Endothelial cell of umbilical vein (primary cell): ENCODE measurements around the gene ITIH2. TPM values are rescaled to one million over a fixed set of nuclear protein-coding genes. Genes with fewer than 3 reads are reported as not detected.

Source experiments
- BruUV-seq: library from RNA; stranded (reverse); fragments of 400-500 nt; replicated peaks from 2 replicates; lab custom pipeline; 2021; lab: Mats Ljungman, UMichigan
- CTCF ChIA-PET: fragments of 300-600, 350-600 bp; sonication (Branson Sonifier 250); formaldehyde crosslinking; loops from one replicate; lab custom pipeline; 2021; ENCODE audit warnings: antibody characterized with exemption, inconsistent platforms; lab: Charles Lee
- POLR2A ChIA-PET: fragments of 300-600, 350-600 bp; sonication (Branson Sonifier 250); formaldehyde crosslinking; loops from one replicate; lab custom pipeline; 2021; ENCODE audit warnings: antibody characterized with exemption, inconsistent platforms; lab: Charles Lee
- DNase-seq: peaks from one replicate; pipeline ENCODE4 v3.0.0-alpha.2; 2011; ENCODE audit warnings: low read depth, low spot score
- FAIRE-seq: peaks from 2 replicates; lab custom pipeline; 2011; peaks lifted over from hg19 to GRCh38; lab: Jason Lieb, UNC
- H2AFZ ChIP-seq: 2 replicates; pipeline ENCODE4 v1.6.0; 2012; ENCODE audit warnings: low read depth, low read length, control low read depth, inconsistent platforms
- H3K27ac ChIP-seq: 2 replicates; pipeline ENCODE4 v1.5.1; 2011; ENCODE audit warnings: low read depth, mild to moderate bottlenecking, control low read depth, low read length, moderate library complexity; ENCODE audit not compliant: insufficient read depth
- H3K27me3 ChIP-seq, 2 experiments: 2 replicates each; pipeline versions ENCODE4 v1.6.0 to v1.6.1; 2011; ENCODE audit warnings: low read length in 2 of 2, mixed read lengths in 1 of 2; ENCODE audit not compliant: control insufficient read depth in 2 of 2, insufficient read depth in 2 of 2
- H3K36me3 ChIP-seq, 2 experiments: 2 replicates in 1 of 2; 3 replicates in 1 of 2; pipeline ENCODE4 v1.5.1; 2011; ENCODE audit warnings: low read length in 2 of 2, mild to moderate bottlenecking in 1 of 2, moderate library complexity in 1 of 2; ENCODE audit not compliant: control insufficient read depth in 2 of 2, insufficient read depth in 2 of 2; ENCODE audit errors: extremely low read depth in 1 of 2
- H3K4me1 ChIP-seq: 3 replicates; pipeline ENCODE4 v1.5.1; 2011; ENCODE audit warnings: mild to moderate bottlenecking, low read length; ENCODE audit not compliant: control insufficient read depth, insufficient read depth; ENCODE audit errors: extremely low read depth
- H3K4me2 ChIP-seq: 2 replicates; pipeline ENCODE4 v1.6.1; 2011; ENCODE audit warnings: low read length, control low read depth, mixed read lengths; ENCODE audit not compliant: insufficient read depth
- H3K4me3 ChIP-seq, 3 experiments: fragments of 200-600 bp in 1 of 3; sonication (generic), shearing (Covaris generic) in 1 of 3; replicated peaks in 1 of 3; 2 replicates each; pipeline ENCODE4 v1.5.1; 2011 to 2016; ENCODE audit warnings: control low read depth in 3 of 3, low read length in 3 of 3, mild to moderate bottlenecking in 2 of 3, inconsistent platforms in 1 of 3, low read depth in 1 of 3, moderate library complexity in 1 of 3; ENCODE audit not compliant: insufficient read depth in 1 of 3
- H3K79me2 ChIP-seq: 2 replicates; pipeline ENCODE4 v1.6.0; 2012; ENCODE audit warnings: low read length, inconsistent platforms; ENCODE audit not compliant: control insufficient read depth, insufficient read depth
- H3K9ac ChIP-seq: replicated peaks from 2 replicates; pipeline ENCODE3; 2011; ENCODE audit warnings: low read length, control low read depth; ENCODE audit not compliant: insufficient read depth; ENCODE audit errors: extremely low read depth
- H3K9me1 ChIP-seq: replicated peaks from 3 replicates; pipeline ENCODE4 v1.6.0; 2011; ENCODE audit warnings: mild to moderate bottlenecking, low read length; ENCODE audit not compliant: control insufficient read depth, insufficient read depth; ENCODE audit errors: extremely low read depth
- H3K9me3 ChIP-seq: replicated peaks from 2 replicates; pipeline ENCODE4 v1.5.1; 2012; ENCODE audit warnings: low read length, inconsistent platforms; ENCODE audit not compliant: control insufficient read depth, insufficient read depth
- H4K20me1 ChIP-seq: replicated peaks from 2 replicates; pipeline ENCODE3; 2011; ENCODE audit warnings: mild to moderate bottlenecking, low read length; ENCODE audit not compliant: control insufficient read depth, insufficient read depth; ENCODE audit errors: extremely low read depth
- CTCF ChIP-seq, 2 donors: IDR thresholded peaks; 1 replicate in 1 of 2; 2 replicates in 1 of 2; pipeline ENCODE4 v1.5.1; 2011; ENCODE audit warnings: low read length in 2 of 2, mild to moderate bottlenecking in 2 of 2, moderate library complexity in 2 of 2, control low read depth in 1 of 2, inconsistent platforms in 1 of 2, low read depth in 1 of 2; ENCODE audit not compliant: insufficient read depth in 1 of 2; ENCODE audit errors: extremely low read depth in 1 of 2
- EZH2 ChIP-seq: IDR thresholded peaks from 2 replicates; pipeline ENCODE4 v1.6.1; 2012; ENCODE audit warnings: borderline replicate concordance, low read depth, mild to moderate bottlenecking, moderate library complexity, low read length, inconsistent platforms; ENCODE audit not compliant: severe bottlenecking
- FOS ChIP-seq: IDR thresholded peaks from 2 replicates; pipeline ENCODE4 v1.6.1; 2011; ENCODE audit warnings: mild to moderate bottlenecking, low read length, moderate library complexity, borderline replicate concordance; ENCODE audit not compliant: insufficient read depth
- GATA2 ChIP-seq: IDR thresholded peaks from 2 replicates; pipeline ENCODE4 v1.7.0; 2011; ENCODE audit warnings: low read depth, mild to moderate bottlenecking, moderate library complexity, mixed read lengths, low read length; ENCODE audit not compliant: insufficient read length, insufficient read depth
- JUN ChIP-seq: IDR thresholded peaks from 2 replicates; pipeline ENCODE4 v1.6.1; 2011; ENCODE audit warnings: borderline replicate concordance, low read depth; ENCODE audit not compliant: insufficient read length, insufficient read depth
- MAX ChIP-seq: IDR thresholded peaks from 2 replicates; pipeline ENCODE4 v1.6.1; 2011; ENCODE audit not compliant: insufficient read depth, insufficient read length
- MYC ChIP-seq: IDR thresholded peaks from one replicate; pipeline ENCODE4 v1.6.1; 2011; ENCODE audit warnings: mild to moderate bottlenecking, low read depth, low read length
- POLR2A ChIP-seq: IDR thresholded peaks from 2 replicates; pipeline ENCODE4 v1.6.1; 2012; ENCODE audit warnings: low read depth, mild to moderate bottlenecking, control low read depth, low read length
- POLR2AphosphoS5 ChIP-seq: IDR thresholded peaks from 2 replicates; pipeline ENCODE4 v1.6.1; 2012; ENCODE audit warnings: low read depth, mild to moderate bottlenecking, control low read depth, low read length, moderate library complexity; ENCODE audit not compliant: insufficient read depth
- dilution Hi-C: fragments of 300-500 bp; cut with MboI; formaldehyde crosslinking; loops from one replicate; pipeline ENCODE4 v1.15.0; 2019; ENCODE audit warnings: low sequenced_read_pairs; ENCODE audit not compliant: extremely low pct_ligation_motif_present
- intact Hi-C: fragments of 100-400 bp; cut with micrococcal nuclease; formaldehyde crosslinking; loops from one replicate; pipeline ENCODE4 v1.10.0; 2022
- polyA plus RNA-seq, 4 experiments: library from polyadenylated mRNA; depleted of rRNA in 3 of 4; stranded (reverse) in 3 of 4; unstranded in 1 of 4; fragments of >200 nt; gene quantifications; 2 replicates each; pipeline versions ENCODE4 v1.2.1 to v1.2.3, GENCODE V29; 2011 to 2012; ENCODE audit warnings: missing spikeins in 1 of 4
- total RNA-seq: library from RNA; stranded (reverse); gene quantifications from 2 replicates; pipeline ENCODE4 v1.2.3, GENCODE V29; 2021

ITIH2 gene
- total and polyA plus RNA-seq, 2 donors (not counting 3 experiments of a cell fraction or from before 2014, with no cell fraction given) = not detected

GRCh38 chr10:7705341-7705740 lies 2.2 kb downstream of the ITIH2 start:
- DNase-seq (no peak), FAIRE-seq (no peak)
- Histone ChIP-seq H3K9me3 (no peaks in the 10 kb centered on the region), H3K9me1 (no peaks in the 10 kb centered on the region), H2AFZ (no peak overlapping the region), H3K27me3 (peaks cover 0 to 2% of the 10 kb centered on the region in 2 experiments), H3K79me2 (no peaks in the 10 kb centered on the region), H3K9ac (no peak overlapping the region), H4K20me1 (no peaks in the 10 kb centered on the region), H3K36me3 (no peaks in the 10 kb centered on the region), H3K27ac (no peak overlapping the region), H3K4me3 (no peak overlapping the region), H3K4me2 (no peak overlapping the region), H3K4me1 (no peaks in the 10 kb centered on the region)
- dilution Hi-C loops = no loop called here
- TF ChIP-seq GATA2 = no peak
- TF ChIP-seq MYC = no peak
- TF ChIP-seq FOS = no peak
- no peak for TF ChIP-seq JUN
- no peak for TF ChIP-seq POLR2AphosphoS5
- TF ChIP-seq CTCF (IDR thresholded peaks at IDR 0.05; ENCODE audit: extremely low read depth in 1 of 2, insufficient read depth in 1 of 2, low read depth in 1 of 2, low read length in 2 of 2) = no peak
- TF ChIP-seq EZH2 = no peak
- no peak for TF ChIP-seq POLR2A
- TF ChIP-seq MAX = no peak
- BruUV-seq = no TSS peak
- CTCF ChIA-PET = no interaction called here
- intact Hi-C loops = no loop called here
- POLR2A ChIA-PET = no interaction called here
